Upper lobe of left lung (tissue), 4 donors: ENCODE results near the gene IL33.

Source experiments
- CTCF ChIP-seq, 6 experiments: fragments of 450-650 bp in 4 of 6; fragments of 200-600 bp in 2 of 6; sonication (generic) in 2 of 6; IDR thresholded peaks; one replicate each; pipeline ENCODE4 v1.5.1; 2016 to 2019; ENCODE audit warnings: antibody characterized with exemption in 6 of 6
- EP300 ChIP-seq, 4 donors: sonication (generic); formaldehyde crosslinking; IDR thresholded peaks; one replicate each; pipeline ENCODE4 v1.5.1; 2017; ENCODE audit warnings: antibody characterized with exemption in 4 of 4, control low read depth in 2 of 4
- POLR2A ChIP-seq, 4 donors: fragments of 450-650 bp; IDR thresholded peaks; one replicate each; pipeline ENCODE4 v1.5.1; 2016 to 2017; ENCODE audit warnings: antibody characterized with exemption in 4 of 4, mild to moderate bottlenecking in 2 of 4
- POLR2AphosphoS5 ChIP-seq, 2 donors: sonication (generic); formaldehyde crosslinking; IDR thresholded peaks; one replicate each; pipeline ENCODE4 v1.5.1; 2017; ENCODE audit warnings: antibody characterized with exemption in 2 of 2

GRCh38 chr9:6183227-6183551, 32.4 kb upstream of the IL33 start:
- TF ChIP-seq CTCF (IDR thresholded peaks at IDR 0.05) (no peak), POLR2AphosphoS5 (IDR thresholded peaks at IDR 0.05) (no peak), POLR2A (IDR thresholded peaks at IDR 0.05) (no peak), EP300 (IDR thresholded peaks at IDR 0.05) (no peak)
